ENCODE measurements around the gene ARIH1. TPM values are rescaled to one million over a fixed set of nuclear protein-coding genes. Genes with fewer than 3 reads are reported as not detected.

ARIH1 gene
- total and polyA plus RNA-seq, 10 of the 15 experiments (the other 5 are each of a cell fraction or from before 2014, with no cell fraction given): 14.7 to 99.5 (median 26.5) TPM

DNA sequence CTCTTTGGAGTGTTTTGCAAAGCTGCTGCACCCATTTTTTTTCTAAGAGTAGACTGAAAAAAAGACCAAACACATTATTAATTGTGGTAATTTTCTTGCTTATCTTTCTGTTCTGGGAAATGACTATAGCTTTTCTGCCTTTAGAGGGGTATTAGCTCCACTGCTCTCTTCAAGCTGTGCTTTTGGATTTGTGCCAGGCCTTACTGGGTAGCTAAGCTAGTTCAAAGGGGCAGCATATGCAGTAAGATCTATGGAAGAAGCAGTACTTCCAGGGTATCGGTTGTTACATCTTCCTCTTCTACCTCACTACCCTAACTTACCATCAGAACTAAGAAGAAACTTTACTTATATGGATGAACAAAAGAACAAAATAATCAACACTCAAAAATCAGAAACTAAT, 28.7 kb upstream of the ARIH1 start:
- ChIA-PET RAD21 (ENCODE audit: unreplicated experiment) (interaction anchor here (0.5 kb wide), 1 partner anchor 8 kb away, joined by 5 read pairs; no protein-coding TSS in a partner anchor), SMC1A (ENCODE audit: uncharacterized antibody, unreplicated experiment) (interaction anchor here (0.6 to 0.9 kb wide), 3 partner anchors 10 to 88 kb away, joined by 3 read pairs; no protein-coding TSS in a partner anchor), POLR2A (no interaction called here), CTCF (interaction anchor here (1.3 to 2.0 kb wide), 2 partner anchors 10 to 89 kb away, joined by 3 to 6 read pairs; no protein-coding TSS in a partner anchor)
- TF ChIP-seq TARDBP (IDR thresholded peaks at IDR 0.05; ENCODE audit: borderline replicate concordance): no peak
- no peak overlapping the region for H2AFZ ChIP-seq (ENCODE audit: control insufficient read depth, low read depth, low read length)
- 82% methylated on average over 1 of the region's 1 CpG for WGBS (ENCODE audit: insufficient coverage, insufficient replicate concordance, low lambda C conversion rate, missing lambda C conversion rate)
- no peak overlapping the region for H3K4me2 ChIP-seq (ENCODE audit: control insufficient read depth, insufficient read depth)
- no peak overlapping the region for H3K4me3 ChIP-seq
- in situ Hi-C loops (cut with MboI) (no loop called here), intact Hi-C loops (cut with micrococcal nuclease; ENCODE audit: unreplicated experiment) (no loop called here)
- BruUV-seq (replicated peaks): no TSS peak
- ATAC-seq (no peak), FAIRE-seq (no peak), DNase-seq (ENCODE audit: low read depth, low spot score) (no peak)
- no peaks in the 10 kb centered on the region for H3K9me3 ChIP-seq (replicated peaks; ENCODE audit: control insufficient read depth, insufficient read depth, low read length)
- no peaks in the 10 kb centered on the region for H3K4me1 ChIP-seq (ENCODE audit: control insufficient read depth, insufficient read depth, low read length)
- H3K9ac ChIP-seq (ENCODE audit: control insufficient read depth, insufficient read depth, low read length): no peak overlapping the region
- no peaks in the 10 kb centered on the region for H3K36me3 ChIP-seq (ENCODE audit: control insufficient read depth in 2 of 2, insufficient read depth in 2 of 2, low read length in 1 of 2)
- H3K79me2 ChIP-seq (ENCODE audit: control insufficient read depth, insufficient read depth, low read length): no peaks in the 10 kb centered on the region
- no peaks in the 10 kb centered on the region for H4K20me1 ChIP-seq (ENCODE audit: control insufficient read depth, insufficient read depth)
- no peak overlapping the region for H3K27ac ChIP-seq (ENCODE audit: control insufficient read depth, insufficient read depth)
- no peaks in the 10 kb centered on the region; a peak in 1 of 4 replicates for H3K27me3 ChIP-seq (replicated peaks in 1 of 2; ENCODE audit: control insufficient read depth in 2 of 2, insufficient read depth in 2 of 2, low read length in 1 of 2)

DNA sequence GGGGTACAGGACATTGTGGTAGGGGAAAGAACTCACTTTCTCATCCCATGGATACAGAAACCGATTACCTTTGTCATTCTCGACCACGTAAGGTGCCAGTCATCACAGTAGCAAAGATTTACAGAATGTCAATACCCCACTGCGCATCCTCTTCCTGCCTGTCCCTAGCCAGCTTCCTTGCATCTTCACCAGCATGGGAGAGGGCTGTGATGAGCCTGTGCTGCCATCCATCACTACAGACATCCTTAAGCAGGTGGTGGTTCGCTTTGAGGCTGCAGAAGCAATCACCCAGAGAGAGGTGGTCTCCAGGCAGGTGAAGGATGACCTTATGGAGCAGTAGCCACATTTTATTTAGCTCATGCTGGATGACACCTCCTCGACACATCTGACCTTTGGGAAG, 23.3 kb upstream of the ARIH1 start:
- H2AFZ ChIP-seq (ENCODE audit: control insufficient read depth, low read depth, low read length): no peak overlapping the region
- no peak overlapping the region for H3K4me3 ChIP-seq
- RAD21 ChIA-PET (ENCODE audit: unreplicated experiment): no interaction called here
- no peak for FAIRE-seq
- no peaks in the 10 kb centered on the region for H4K20me1 ChIP-seq (ENCODE audit: control insufficient read depth, insufficient read depth)
- no peak overlapping the region for H3K27ac ChIP-seq (ENCODE audit: control insufficient read depth, insufficient read depth)
- no peak overlapping the region for H3K4me2 ChIP-seq (ENCODE audit: control insufficient read depth, insufficient read depth)
- H3K4me1 ChIP-seq (ENCODE audit: control insufficient read depth, insufficient read depth, low read length): no peaks in the 10 kb centered on the region
- in situ Hi-C loops (cut with MboI) (no loop called here), intact Hi-C loops (cut with micrococcal nuclease; ENCODE audit: unreplicated experiment) (no loop called here)
- WGBS (ENCODE audit: insufficient coverage, insufficient replicate concordance, low lambda C conversion rate, missing lambda C conversion rate): 34% methylated on average over 6 of the region's 6 CpGs
- no peaks in the 10 kb centered on the region for H3K36me3 ChIP-seq (ENCODE audit: control insufficient read depth in 2 of 2, insufficient read depth in 2 of 2, low read length in 1 of 2)
- no peaks in the 10 kb centered on the region for H3K79me2 ChIP-seq (ENCODE audit: control insufficient read depth, insufficient read depth, low read length)
- no peaks in the 10 kb centered on the region for H3K27me3 ChIP-seq (replicated peaks in 1 of 2; ENCODE audit: control insufficient read depth in 2 of 2, insufficient read depth in 2 of 2, low read length in 1 of 2)
- no peak overlapping the region for H3K9ac ChIP-seq (ENCODE audit: control insufficient read depth, insufficient read depth, low read length)
- no peak for TF ChIP-seq IKZF1 (conservative IDR thresholded peaks at IDR 0.05)
- no peak for TF ChIP-seq SMC3 (IDR thresholded peaks at IDR 0.05; ENCODE audit: borderline replicate concordance, low read length)
- no peak for TF ChIP-seq FOS (IDR thresholded peaks at IDR 0.05; ENCODE audit: borderline replicate concordance, extremely low read depth, insufficient read length)
- no peak for TF ChIP-seq BRCA1 (IDR thresholded peaks at IDR 0.05; ENCODE audit: low read depth, low read length)
- TF ChIP-seq YBX1 (IDR thresholded peaks at IDR 0.05): no peak
- TF ChIP-seq, protein P1, sequence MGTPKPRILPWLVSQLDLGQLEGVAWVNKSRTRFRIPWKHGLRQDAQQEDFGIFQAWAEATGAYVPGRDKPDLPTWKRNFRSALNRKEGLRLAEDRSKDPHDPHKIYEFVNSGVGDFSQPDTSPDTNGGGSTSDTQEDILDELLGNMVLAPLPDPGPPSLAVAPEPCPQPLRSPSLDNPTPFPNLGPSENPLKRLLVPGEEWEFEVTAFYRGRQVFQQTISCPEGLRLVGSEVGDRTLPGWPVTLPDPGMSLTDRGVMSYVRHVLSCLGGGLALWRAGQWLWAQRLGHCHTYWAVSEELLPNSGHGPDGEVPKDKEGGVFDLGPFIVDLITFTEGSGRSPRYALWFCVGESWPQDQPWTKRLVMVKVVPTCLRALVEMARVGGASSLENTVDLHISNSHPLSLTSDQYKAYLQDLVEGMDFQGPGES (IDR thresholded peaks at IDR 0.05): no peak
- no peak for DNase-seq (ENCODE audit: low read depth, low spot score)
- POLR2A ChIA-PET: no interaction called here
- no peaks in the 10 kb centered on the region for H3K9me3 ChIP-seq (replicated peaks; ENCODE audit: control insufficient read depth, insufficient read depth, low read length)
- SMC1A ChIA-PET (ENCODE audit: uncharacterized antibody, unreplicated experiment): no interaction called here
- ATAC-seq: no peak
- CTCF ChIA-PET: no interaction called here
- no TSS peak for BruUV-seq (replicated peaks)

Data from GM12878 (cell line).